ENCODE results near the gene NUDT3.
A peak's percentile ranks its signal among the peaks of the same experiment; 100 is the strongest.
"Not testable (repeated sequence)": the region's sequence is repeated elsewhere in the genome, so short reads cannot be mapped to it uniquely, and the experiment has no call there.

The NUDT3 gene

DNA sequence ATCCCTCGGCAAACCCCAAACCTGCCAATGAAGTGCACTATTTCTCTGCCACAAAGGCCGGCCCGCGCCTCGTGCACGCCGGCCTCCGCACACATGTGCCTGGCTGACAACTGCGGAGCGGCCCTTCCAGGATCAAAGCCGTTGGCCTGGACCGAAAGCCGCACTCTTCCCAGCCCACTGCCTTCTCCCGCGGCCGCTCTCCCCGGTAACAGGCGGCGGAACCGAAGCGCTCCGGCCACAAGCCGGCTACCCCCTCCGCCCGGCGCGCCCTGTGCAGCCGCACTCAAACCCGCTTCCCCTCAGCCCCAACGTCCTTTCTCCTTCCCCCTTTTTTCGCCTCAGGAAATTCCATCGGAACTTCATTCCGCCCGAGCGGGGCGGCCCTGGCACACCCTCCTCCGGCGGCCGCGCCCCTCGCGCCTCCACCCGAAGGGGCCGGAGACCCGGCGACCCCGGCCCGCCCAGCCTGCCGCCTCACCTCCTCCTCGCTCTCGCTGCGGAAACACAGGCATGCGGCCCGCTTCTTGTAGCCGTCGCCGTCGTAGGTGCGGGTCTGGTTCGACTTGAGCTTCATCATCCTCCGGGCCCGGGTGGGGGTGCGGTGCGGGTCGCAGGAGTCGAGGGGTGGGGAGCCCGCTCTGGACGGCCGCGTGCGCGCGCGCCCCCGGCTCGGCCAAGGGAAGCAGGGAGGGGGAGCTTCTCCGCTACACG is 528 bp downstream of the NUDT3 start:
- DNase-seq: peak; percentile 71

DNA sequence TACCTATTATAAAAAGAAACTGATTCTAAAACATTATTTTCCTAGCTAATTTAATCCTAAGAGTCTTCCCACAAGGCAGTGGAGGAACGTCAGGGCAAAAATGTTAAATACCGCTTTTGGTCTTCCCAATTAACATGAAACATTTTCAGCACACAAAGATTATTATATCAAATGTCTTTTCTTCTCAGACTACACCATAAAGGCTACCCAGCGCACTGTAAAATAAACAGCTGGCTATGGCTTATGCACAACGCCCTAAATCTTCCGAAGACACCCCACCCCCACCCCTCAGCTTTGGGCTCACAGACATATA is 1.0 kb downstream of the NUDT3 start:
- no peak for DNase-seq

DNA sequence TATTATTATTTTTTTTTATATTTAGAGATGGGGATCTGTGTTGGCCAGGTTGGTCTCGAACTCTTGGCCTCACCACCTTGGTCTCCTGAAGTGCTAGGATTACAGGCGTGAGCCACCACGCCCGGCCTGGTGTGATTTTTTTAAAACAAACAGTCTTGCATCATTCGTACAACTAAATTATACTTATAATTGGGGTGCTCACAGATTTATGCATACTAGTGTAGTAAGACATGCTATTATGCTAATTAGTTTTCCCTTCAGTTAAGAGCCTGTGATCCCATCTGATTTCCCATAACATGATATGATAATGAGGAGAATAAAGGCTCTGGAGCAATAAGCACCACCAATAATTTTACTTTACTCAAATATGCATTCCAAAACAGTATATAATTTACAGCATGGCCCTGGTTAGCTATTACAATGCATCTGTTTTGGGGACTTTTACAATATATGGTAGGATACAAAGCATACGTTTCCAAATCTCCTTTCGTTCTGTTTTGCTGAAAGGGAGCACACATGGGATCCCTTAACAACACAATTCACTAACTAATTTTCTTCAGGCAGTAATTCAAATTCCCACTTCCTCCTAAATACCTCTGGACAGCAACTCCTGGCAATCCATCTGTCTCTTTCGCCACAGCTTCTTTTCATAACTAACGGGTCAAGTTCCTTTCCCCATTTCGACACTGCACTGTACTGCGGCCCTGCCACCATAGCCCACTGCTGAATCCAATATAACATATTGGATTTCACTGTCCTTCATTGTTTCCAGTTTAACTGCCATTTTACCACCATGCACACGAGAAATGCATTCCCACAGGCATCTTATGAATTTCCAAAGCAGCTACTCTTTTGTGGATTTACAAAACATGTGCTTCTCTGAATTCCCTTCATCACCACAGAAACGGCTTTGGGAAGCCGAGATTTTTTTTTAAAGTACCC is 1.7 kb downstream of the NUDT3 start:
- DNase-seq: peak; percentile 19

DNA sequence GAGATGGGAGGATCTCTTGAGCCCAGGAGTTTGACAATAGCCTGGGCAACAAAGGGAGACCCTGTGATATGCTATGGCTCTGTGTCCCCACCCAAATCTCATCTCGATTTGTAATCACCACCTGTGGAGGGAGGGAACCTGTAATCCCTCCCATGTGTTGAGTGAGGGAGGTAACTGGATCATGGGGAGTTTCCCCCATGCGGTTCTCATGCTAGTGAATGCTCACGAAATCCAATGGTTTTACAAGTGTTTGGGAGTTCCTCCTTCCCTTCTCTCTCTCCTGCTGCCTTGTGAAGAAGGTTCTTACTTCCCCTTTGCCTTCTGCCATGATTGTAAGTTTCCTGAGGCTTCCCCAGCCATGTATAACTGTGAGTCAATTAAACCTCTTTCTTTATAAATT is 3.4 kb downstream of the NUDT3 start:
- no peak for DNase-seq

DNA sequence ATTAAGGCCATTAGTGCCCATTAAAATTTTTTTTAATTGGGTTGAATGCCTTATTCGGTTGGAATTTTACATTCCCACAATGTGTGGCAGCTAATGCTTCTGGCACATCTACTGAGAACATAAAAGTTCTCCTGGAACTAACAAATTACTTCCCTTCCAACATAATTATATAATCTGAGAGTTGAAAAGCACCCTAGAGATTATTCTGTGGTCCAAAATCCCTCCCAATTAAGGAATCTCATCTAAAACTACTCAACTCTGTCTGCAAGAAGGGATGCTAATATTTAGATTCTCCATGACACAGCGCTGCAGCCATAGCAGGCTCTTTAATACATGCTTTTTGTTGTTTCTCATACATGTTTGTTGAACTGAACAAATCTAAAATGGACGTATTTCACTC is 4.0 kb downstream of the NUDT3 start:
- DNase-seq: no peak

DNA sequence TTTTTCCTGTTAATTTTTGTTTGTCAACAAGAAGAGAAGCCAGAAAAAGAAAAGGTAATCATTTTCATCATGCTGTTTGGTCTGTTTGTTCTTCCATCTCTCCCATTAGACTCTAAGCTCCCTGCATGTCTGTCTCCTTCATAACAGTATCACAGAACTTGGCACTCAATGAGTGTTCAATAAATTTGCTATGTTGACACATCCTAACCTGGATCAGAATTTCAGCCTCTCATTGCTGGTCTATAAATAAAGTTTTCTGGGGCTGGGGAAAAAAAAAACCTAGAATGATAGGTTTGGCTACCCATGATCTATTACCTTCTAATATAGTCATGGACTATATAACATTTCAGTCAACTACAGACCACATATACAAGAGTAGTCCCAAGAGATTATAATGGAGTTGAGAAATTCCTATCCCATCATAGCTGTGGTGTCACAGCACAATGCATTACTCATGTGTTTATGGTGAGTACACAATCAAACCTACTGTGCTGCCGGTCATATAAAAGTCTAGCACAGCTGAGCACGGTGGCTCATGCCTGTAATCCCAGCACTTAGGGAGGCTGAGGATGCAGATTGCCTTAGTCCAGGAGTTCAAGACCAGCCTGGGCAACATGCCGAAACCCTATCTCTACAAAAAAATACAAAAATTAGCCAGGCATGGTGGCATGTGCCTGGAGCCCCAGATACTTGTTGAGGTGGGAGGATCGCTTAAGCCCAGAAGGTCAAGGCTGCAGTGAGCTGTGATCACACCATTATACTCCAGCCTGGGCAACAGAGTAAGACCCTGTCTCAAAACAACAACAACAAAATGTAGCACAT is 5.9 kb downstream of the NUDT3 start:
- DNase-seq: no peak

DNA sequence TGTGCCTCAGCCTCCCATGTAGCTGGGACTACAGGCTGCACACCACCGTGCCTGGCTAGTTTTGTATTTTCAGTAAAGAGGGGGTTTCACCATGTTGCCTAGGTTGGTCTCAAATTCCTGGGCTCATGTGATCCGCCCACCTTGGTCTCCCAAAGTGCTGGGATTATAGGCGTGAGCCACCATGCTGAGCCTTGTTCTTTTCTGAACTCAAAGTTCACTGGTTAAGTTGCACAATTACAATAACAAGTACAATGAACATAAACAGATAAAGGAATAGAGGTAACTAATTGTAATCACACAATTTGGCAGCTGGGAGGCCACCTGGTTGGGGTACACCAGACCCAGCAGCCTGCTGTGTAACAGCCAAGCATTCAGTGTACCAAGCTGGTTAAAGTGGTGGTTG is 6.7 kb downstream of the NUDT3 start:
- DNase-seq: no peak

DNA sequence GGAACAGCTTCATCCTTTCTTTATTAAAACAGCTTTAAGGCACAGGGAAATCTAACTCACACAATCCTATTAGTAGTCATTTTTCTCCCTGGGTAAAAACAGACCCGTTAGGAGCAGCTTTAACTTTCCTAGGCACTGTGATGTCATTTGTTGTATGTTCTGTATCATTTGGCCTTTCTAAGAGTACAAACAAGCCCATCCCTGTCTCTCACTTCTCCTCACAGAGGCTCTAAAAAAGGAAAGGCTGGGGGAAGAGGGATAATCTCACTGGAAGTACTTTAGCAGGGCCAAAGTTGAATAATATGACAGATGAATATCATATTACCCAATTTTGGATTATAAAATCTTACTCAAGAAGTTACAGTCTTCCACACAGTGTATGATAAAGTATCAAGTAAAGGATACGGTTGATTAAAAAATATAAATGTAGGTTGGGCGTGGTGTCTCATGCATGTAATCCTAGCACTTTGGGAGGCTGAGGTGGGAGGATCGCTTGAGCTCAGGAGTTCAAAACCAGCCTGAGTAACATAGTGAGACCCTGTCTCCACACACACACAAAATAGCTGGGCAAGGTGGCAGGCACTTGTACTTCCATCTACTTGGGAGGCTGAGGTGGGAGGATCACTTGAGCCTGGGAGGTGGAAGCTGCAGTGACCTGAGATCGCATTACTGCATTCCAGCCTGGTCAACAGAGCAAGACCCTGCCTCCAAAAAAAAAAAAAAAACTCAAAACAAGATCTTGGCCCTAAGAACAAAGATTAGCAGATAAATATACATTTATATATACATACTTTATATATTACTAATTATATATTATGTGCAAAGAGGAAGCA is 7.9 kb downstream of the NUDT3 start:
- DNase-seq: no peak

DNA sequence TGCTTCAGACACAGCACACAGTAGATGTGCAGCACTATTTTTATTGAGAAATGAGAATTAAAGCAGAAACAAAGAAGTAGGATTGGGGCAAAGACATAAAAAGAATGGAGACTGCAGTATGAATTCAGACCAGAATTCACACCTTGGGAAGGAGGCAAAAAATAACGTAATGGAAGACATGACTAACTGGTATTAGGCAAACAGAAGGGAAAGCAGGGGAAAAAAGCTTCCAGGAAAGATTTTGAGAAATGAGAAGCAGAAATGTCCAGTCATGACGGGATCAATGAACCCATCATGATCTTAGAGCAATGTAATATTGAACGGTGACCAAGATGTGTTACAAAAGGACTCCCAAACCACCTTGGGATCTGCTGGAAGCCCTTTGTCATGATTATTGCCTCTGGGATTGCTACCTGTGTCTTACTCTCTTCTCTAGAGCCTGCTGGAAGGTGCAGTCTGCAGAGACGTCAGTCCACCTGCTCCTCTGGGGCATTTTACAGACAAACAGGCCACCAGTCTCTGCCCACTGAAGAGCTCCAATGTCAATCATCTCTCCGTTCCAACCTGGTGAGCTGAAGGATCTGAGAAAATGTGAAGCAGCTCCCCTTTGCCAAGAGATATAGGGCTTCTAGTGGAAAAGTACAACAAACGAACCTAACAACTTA is 8.7 kb downstream of the NUDT3 start:
- no peak for DNase-seq

DNA sequence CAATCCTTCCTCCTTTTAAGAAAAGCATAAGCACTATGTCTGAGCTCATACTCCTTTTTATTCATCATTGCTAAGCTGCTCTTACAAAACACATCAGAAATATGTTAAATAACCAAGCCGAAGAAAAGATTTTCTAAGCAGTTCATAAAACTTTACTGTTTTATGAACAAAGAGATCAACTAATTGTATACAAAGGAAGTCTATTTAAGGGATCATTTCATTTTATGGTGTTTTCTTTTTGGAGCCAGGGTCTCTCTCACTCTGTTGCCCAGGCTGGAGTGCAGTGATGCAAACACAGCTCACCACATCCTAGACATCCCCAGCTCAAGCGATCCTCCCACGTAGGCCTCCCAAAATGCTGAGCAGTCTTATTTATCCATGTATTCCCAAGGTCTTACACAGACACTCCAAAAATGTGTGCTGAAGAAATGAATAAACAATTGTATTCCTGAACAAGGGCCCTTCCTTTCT is 9.3 kb downstream of the NUDT3 start:
- no peak for DNase-seq

DNA sequence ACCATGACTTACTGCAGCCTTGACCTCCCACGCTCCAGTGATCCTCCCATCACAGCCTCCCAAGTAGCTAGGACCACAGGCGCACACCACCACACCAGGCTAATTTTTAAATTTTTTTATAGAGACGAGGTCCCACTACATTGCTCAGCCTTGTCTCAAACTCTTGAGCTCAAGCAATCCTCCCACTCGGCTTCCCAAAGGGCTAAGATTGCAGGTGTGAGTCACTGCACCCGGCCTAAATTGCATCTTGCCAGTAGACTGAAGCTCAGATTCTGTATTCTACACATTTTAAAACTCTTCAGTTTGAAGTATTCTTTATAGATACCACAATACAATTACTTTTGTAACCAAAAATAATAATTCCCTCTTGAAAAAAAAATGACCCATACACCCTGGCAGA is 11.4 kb downstream of the NUDT3 start:
- no peak for DNase-seq

DNA sequence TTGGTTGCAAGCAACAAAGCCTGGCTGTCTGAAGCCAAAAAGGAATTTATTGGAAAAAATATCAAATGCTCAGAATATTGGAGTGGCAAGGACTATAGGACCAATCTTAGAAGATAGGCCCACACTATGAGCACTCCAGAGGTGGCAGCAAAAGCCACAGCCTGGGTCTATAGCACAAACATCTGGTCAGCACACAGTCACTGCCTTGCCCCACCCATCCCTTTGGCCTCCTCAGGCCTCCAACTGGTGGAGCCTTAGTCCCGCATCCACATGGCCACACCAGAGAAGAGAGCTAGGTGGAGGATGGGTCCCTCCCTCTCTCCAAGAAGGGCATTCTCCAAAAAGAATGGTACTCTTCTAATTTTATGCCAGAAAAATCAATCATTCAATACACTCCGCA is 14.0 kb downstream of the NUDT3 start:
- no peak for DNase-seq

DNA sequence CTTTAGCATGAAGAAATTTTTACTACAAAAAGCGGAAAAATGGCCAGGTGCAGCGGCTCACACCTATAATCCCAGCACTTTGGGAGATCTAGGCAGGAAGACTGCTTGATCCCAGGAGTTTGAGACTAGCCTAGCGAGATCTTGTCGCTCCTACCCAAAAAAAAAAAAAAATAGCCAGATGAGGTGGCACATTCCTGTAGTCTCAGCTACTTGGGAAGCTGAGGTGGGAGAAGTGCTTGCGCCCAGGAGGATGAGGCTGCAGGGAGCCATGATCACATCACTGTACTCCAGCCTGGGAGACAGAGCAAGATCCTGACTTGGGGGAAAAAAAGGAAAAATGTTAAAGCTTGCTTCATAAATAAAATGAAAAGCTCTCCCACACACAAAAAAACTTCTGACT is 14.5 kb downstream of the NUDT3 start:
- DNase-seq: no peak

DNA sequence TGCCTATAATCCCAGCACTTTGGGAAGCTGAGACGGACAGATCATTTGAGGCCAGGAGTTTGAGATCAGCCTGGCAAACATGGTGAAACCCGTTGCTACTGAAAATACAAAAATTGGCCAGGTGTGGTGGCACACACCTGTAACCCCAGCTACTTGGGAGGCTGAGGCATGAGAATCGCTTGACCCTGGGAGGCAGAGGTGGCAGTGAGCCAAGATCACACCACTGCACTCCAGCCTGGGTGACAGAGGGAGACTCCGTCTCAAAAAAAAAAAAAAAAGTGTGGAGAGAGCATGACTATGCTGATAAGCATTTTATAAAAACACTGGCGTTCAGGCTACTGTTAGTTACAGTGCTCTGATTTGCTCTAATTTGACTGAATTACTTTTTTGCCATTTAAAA is 14.9 kb downstream of the NUDT3 start:
- not testable (repeated sequence) for DNase-seq

DNA sequence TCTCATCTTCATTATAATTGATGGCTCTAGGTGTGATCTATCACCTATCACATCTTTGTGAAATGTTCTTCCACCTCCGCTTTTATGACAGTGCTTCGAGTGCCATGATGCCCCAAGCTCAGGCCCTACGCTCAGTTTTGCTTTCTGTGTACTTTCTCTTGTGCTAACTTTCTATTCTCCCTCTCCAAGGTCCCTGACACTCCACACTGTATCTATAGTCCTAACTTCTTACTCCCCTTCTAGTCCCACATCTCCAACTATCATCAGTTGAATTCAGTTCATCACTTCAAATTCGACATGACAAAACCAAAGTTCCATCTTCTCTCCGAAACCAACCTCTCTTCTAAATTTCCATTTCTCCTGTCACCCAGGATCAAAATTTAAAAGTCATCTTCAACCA is 16.6 kb downstream of the NUDT3 start:
- no peak for DNase-seq

DNA sequence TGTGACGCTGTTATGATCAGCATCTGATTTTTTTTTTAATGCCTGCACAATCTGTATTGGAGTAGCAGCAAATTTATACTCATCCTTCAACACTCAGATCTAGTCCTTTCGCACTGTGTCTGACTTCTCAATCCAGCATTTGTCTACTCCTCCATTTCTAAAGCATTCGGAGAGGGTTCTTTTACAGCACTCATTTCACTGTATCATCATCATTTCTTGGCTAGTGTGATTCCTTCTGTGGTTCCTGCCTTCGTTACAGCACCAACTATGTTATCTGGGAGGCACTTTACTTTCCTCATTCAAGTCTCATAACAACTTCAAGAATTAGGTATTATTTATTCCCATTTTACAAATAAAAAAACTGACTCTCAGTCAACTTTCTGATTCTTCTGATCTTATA is 18.0 kb downstream of the NUDT3 start:
- no peak for DNase-seq

DNA sequence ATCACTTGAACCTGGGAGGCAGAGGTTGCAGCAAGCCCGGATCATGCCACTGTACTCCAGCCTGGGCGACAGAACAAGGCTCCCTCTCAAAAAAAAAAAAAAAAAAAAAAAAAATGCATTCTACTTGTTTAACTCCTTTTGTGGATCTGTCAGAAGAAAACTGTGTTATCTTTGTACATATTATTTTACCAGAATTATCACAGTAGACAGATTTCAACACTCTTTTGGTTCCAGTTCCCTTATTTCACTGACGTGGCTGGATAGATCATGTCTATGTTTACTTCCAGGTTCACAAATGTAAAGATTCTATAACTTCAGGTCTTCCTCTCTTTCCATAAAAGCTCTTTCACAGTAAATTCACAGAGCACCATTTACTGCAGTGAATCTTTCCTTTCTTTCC is 18.4 kb downstream of the NUDT3 start:
- no peak for DNase-seq

DNA sequence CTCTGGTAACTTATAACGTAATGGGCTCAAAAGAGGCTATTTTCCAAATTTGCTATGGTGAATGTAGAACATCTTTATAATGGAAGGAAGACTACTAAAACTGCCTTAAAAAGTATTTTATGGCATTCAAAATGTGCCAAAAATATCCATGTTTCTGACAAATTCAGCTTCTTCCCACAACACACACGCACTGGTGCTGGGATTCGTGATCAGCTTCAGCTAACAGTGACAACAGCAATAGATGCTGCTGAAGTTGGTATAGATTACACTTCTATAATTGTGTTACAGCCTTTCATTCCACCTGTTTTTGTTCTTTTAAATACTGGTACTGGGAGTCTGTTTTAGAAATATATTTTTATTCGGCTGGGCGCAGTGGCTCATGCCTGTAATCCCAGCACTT is 19.0 kb downstream of the NUDT3 start:
- DNase-seq: no peak

DNA sequence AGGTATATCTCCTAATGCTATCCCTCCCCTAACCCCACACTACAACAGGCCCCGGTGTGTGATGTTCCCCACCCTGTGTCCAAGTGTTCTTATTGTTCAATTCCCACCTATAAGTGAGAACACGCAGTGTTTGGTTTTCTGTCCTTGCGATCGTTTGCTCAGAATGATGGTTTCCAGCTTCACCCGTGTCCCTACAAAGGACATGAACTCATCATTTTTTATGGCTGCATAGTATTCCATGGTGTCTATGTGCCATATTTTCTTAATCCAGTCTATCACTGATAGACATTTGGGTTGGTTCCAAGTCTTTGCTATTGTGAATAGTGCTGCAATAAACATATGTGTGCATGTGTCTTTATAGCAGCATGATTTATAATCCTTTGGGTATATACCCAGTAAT is 20.6 kb downstream of the NUDT3 start:
- not testable (repeated sequence) for DNase-seq

DNA sequence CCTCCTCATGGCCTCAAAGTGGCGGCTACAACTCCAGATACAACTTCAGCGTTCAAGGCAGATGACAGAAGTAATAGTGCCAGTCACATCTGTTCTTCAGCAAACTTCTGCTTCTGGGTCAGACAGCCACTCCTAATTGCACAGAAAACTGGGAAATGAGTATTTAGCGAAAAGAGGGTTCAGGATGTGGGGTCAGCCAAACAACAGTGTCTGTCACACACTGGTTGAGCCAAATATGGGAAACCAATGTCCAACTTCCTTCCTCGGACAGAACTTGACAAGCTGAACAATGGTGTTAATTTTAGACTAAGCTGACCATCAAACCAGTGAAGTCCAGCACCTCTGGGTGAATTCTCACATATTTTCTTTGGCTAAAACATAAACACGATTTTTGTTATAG is 22.1 kb downstream of the NUDT3 start:
- DNase-seq: no peak

DNA sequence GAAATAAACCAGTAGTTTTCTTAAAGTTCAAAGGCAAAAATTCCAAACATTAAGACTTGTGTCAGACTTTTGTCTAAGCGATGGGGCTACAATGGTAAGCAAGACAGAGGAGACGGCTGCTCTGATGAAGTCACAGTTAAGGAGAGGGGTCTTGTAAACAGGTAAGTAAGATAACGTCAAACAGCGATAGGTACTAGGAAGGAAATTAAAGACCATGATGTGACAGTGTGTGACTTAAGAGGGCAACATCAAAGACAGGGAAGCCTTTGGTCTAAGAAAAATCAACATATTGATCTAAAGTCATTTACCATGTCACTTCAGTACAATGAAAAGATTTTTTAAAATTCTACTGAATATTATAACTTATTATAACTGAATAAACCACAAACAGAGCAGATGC is 23.1 kb downstream of the NUDT3 start:
- DNase-seq: no peak

DNA sequence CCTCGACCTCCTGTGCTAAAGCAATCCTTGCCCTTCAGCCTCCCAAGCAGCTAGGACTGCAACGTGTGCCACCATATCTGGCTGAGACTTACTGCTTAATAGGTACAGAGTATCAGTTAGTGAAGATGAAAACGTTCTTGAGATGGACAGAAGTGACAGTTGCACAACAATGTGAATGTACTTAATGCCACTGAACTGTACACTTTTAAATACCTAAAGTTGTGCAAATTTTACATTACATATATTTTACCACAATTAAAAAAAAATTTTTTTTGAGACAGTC is 25.9 kb downstream of the NUDT3 start:
- DNase-seq: no peak

All from DMS53 (cell line).